HG03045 (cell line): ENCODE data around the gene ZDHHC14.

Experiments
- ATAC-seq: cut with Tn5 transposase; IDR thresholded peaks from one replicate; pipeline ENCODE4 v1.9.1; 2021; ENCODE audit warnings: mild to moderate bottlenecking, moderate library complexity; ENCODE audit not compliant: unreplicated experiment

Gene ZDHHC14

DNA sequence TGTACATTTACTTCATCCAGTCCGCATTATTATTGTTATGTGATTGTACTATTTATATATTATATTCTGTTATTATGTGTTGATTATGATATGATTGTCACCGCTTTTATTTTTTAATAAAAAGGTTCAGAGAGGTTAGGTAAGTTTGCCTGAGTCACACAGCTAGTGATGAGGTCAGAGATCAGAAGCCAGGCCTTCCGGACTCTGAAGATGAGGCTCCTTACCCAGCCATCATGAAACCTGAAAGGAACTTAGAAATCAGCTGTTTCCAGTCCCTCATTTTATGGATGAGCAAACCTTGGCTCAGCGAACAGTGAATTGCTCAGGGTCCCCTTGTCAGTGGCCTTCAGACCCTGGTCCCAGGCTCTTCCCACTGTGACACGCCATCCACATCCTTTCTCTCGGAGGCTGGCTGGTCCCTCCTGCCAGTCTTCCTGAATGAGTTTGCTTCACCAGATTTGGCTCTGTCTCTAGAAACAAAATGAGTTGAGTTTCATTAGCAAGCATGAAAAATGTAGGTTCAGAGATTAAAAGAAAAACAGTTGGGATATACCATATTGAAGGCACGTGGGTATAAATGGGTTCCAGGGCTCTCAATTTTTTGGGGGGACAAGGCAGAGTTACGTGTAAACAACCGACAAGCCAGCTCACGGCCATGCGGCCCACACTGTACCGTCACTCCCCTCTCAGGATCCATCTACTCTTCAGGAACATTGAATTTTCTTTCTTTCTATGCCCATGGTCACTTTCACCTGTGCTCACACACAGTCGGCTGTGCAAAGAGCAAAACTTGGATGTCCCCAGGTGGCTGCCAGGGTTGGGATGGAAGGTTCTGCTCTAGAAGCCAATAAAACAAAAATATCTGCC, 132.9 kb downstream of the ZDHHC14 start:
- no peak for ATAC-seq

GRCh38 chr6:157514659-157515496, 133.9 kb downstream of the ZDHHC14 start:
- ATAC-seq, result no peak

DNA sequence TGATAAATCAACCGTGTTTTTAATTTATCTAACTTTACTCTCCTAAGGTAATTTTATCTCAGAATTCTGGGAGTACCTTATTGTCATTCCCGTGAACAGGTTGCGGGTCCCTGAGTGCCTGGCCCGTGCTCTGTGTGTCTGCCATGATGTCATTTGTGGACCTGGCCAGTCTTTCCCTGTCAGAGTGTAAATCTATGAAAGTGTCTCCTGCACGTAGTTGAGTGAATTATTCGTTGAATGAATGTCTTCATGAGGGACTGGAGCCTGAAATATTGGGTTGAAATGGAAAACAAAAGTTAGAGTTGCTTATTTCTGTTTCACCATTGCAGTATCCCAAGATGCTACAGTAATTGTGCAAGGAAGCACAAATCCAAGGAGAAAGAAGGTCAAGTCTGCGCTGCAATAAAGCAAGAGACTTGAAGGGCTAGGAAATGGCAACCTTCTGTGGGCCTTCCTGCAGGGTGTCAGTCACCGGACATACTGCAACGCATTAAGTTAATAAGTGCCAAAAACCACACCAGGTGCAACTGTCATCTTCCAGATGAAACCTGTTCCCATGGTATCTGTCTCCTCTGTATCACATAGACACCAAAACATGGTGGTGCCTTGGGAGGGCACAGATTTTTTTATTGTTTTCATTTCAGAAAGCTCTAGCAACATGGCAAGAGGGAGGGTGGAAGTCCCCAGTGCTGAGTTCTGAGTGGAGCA, 135.5 kb downstream of the ZDHHC14 start:
- ATAC-seq, result no peak

GRCh38 chr6:157517601-157518359, 136.8 kb downstream of the ZDHHC14 start:
- no peak for ATAC-seq

DNA sequence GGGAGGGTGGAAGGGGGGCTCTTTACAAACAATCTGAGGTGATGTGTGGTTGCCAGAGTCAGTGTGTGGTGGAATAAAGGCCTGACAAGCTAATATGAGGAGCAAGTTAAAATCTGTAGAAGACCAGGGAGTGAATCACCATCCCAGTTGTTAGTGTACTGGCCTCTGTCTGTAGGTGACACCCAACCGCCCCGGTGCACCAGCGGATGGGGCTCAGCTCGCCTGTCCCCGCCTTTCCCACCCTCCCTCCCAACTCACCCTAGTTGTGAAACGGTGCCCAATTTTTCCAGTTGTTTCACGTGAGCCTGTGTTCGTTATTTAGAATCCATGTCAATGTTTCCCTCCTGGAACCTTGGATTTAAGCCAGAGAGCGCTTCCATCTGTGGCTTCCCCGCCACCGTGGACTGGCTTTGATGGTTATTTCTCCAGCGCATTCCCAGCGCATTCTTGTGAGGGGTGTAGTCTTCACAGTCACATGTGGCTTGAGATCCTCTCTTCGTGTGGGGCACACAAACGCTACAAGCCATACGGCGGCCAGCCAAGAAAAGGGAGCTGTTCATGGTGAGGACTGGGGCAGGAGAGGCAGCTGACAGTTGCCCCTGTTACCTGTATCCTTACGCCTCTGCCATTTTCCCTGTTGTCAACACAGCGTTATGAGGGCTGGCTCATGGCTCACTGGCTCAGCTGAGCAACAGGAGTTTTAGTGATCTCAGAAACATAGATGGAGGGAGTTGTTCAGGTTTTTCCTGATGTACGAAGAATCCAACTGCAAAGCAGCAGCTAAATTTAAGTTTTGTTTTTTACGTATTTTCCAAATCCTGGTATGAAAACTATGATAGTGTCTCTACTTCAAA, 137.6 kb downstream of the ZDHHC14 start:
- ATAC-seq, result no peak

DNA sequence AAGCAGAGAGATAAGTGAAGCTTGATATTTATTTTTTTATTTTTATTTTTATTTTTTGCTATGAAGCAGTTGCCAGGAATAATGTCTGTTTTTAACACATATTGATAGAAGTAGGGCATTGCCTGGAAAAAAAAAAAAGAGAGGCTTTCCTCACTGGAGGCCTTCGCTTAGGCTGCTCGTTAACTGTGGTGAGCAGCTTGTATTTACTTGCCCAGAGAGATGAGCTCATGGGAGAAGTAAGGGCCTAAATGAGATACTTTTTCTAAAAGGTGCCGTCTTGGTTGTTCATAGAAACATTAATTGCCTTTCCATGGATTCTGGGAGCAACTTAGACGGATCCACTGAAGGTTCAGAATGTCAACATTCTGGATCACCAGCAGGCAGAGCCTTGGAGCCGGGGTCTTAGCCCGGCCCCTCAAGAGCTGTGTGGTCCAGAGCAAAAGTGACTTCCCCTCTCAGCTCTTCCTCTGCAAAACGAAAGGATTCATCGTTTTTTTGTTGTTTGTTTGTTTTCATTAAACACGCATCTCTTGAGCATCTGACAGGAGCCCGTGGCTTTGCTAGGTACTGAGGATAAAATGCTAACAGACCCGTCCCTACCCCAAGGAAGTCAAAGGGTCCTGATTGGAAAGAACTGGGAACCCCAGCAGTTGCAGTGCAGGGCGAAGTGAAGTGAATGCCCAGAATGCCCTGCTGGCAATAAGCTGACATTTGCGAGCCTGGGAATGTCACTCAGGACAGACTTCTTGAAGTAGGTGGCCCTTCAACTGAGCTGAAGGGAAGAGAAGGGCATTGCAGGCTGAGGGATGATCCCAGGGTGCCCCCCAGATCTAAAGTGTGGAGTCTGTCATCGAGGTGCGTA, 138.5 kb downstream of the ZDHHC14 start:
- ATAC-seq, result no peak

- no peak for ATAC-seq
Measured at GRCh38 chr6:157520117-157520406, 139.1 kb downstream of the ZDHHC14 start.

DNA sequence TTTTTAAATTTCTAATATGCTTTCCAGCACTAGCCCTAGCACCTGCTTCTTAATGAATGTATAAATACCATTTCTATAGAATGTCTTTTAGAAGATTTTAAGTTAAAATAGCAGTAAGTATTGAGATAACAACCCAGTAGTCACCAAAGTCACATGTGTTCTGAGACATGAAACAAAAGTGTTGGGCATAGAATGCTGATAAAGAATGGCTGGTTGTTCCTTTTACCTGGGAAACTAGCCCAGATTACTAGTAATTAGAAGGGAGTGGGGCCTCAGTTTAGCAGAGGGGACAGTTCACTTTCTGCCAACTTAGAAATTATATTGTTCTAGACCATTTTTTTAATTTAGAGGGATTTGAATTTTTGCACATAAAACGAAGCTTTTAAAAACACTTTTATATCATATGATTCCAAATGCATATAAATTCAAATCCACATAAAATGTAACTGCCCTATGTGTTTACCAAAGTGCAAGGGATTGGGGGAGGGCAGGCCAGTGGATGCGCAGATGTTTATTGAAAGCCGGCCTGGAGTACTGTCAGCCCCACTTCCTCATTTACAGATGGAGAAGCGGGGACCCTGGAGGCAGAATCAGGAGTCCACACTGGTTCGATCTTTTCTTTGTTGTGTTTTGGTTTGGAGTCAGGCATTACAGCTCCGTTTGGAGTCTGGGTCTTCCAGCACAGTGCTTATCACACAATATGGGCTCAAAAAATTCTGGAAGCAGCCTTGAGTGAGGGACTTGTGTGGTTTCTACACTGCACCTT, 139.8 kb downstream of the ZDHHC14 start:
- no peak for ATAC-seq

DNA sequence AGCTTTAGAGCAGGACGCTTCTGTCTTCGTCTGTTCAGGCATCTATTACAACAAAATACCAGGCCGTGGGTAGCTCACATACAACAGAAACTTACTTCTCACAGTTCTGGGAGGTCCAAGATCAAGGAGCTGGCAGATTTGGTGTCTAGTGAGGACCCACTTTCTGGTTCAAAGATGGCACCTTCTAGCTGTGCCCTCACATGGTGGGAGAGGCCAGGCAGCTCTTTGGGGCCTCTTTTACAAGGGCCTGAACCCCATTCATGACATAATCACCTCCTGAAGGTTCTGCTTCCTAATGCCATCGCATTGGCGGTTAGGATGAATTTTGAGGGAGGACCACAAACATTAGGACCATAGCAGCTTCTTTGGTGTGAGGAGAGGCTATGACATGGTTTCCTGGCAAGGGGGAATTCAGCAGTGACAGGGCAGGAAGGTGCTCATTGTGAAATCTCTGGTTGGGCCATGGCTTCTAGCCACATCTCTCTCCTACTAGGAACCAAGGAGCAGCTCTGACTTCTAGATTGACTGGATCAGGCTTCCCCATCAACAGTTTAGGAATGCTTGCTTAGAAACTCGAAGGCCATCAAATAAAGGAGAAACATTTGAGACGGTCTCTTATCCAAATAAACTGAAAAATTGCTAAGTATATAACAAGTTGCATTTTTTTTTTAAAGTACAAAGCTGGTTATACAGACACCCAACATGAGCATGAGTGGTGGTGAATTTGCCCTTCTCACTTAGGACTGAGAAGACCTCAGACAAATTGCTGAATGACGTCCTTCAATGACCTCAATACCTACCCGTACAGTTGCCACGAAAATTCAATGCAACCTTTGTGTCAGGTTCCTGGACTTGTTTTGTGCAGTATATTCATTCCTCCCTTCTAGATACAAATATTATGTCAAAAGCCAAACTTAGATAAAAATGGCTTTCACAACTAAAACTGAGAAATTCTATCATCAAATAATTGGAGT, 140.7 kb downstream of the ZDHHC14 start:
- no peak for ATAC-seq

DNA sequence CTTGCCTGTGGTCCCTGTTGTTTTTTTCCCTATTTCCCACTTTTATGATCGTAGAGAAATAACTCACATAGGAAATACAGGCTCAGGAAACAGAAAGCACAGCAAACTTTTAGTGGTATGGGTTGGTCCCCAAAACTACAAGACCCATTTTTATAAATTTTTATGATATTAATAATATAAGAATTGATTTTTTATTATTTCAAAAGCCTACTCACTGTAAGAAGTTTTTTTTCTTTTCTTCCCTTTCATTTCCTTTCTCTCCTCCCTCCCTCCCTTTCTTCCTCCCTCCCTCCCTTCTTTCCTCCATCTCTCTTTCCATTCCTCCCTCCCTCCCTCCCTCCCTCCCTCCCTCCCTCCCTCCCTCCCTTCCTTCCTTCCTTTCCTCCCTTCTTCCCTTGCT, 141.5 kb downstream of the ZDHHC14 start:
- ATAC-seq, result no peak

GRCh38 chr6:157524735-157525134, 143.7 kb downstream of the ZDHHC14 start:
- no peak for ATAC-seq

GRCh38 chr6:157525292-157525889, 144.4 kb downstream of the ZDHHC14 start:
- no peak for ATAC-seq

GRCh38 chr6:157525918-157526425, 145.0 kb downstream of the ZDHHC14 start:
- ATAC-seq, result no peak

GRCh38 chr6:157527471-157527907, 146.5 kb downstream of the ZDHHC14 start:
- ATAC-seq, result no peak

GRCh38 chr6:157528931-157529653, 148.1 kb downstream of the ZDHHC14 start:
- no peak for ATAC-seq

DNA sequence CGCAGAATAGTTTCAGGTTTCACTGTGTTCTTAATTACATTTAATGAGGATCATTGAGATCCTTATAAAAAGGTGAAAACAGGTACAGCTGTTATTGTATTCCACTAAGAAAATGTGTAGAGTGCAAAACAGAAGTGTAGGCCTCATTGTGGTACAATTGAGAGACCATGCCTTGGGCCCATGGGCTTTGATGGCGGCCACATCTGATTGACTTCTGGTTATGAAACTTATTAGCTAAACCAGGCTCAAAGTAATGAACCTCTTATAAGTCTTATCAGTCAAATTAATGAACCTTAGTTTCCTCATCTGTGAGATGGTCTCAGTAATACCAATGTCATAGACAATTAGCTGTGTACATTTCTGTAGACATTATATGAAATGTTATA, 148.7 kb downstream of the ZDHHC14 start:
- ATAC-seq, result no peak
